ENCODE data around the gene FOCAD.

DNA sequence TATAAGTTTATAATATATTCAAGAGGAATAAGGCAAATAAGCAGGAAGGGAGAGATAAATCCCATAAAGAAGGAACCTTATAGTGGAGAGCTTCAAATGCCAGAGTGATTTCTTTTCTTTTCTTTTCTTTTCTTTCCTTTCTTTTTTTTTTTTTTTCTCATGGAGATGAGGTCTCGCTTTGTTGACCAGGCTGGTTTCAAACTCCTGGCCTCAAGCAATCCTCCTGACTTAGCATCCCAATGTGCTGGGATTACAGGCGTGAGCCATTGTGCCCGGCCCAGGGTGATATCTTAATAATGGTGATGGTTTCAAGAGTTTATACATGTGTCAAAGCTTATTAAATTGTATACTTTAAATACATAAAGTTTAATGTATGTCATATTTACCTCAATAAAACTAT lies 19.6 kb upstream of the FOCAD start:
- TF ChIP-seq, protein P1, sequence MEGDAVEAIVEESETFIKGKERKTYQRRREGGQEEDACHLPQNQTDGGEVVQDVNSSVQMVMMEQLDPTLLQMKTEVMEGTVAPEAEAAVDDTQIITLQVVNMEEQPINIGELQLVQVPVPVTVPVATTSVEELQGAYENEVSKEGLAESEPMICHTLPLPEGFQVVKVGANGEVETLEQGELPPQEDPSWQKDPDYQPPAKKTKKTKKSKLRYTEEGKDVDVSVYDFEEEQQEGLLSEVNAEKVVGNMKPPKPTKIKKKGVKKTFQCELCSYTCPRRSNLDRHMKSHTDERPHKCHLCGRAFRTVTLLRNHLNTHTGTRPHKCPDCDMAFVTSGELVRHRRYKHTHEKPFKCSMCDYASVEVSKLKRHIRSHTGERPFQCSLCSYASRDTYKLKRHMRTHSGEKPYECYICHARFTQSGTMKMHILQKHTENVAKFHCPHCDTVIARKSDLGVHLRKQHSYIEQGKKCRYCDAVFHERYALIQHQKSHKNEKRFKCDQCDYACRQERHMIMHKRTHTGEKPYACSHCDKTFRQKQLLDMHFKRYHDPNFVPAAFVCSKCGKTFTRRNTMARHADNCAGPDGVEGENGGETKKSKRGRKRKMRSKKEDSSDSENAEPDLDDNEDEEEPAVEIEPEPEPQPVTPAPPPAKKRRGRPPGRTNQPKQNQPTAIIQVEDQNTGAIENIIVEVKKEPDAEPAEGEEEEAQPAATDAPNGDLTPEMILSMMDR (conservative IDR thresholded peaks at IDR 0.05; ENCODE audit: low read depth, low read length), result no peak
- no peak for TF ChIP-seq EZH2 (IDR thresholded peaks at IDR 0.05; ENCODE audit: low read length, unreplicated experiment)
- TF ChIP-seq EZH2phosphoT487 (IDR thresholded peaks at IDR 0.05; ENCODE audit: borderline replicate concordance, low read length), result no peak

Data from PC-3 (cell line).